Loucy (cell line): Measurements from ENCODE around the gene HSPG2.
"Not testable (repeated sequence)": the region's sequence is repeated elsewhere in the genome, so short reads cannot be mapped to it uniquely, and the experiment has no call there.

ENCODE experiments used
- EZH2phosphoT487 ChIP-seq: fragments of 200-600 bp; IDR thresholded peaks from 2 replicates; pipeline ENCODE4 v1.6.1; 2018; ENCODE audit warnings: antibody characterized with exemption, mild to moderate bottlenecking, moderate library complexity, borderline replicate concordance
- TF ChIP-seq, protein P1 (sequence below): fragments of 200-600 bp; sonication (generic); conservative IDR thresholded peaks from 2 replicates; pipeline ENCODE4 v1.5.1; 2014; ENCODE audit warnings: mild to moderate bottlenecking, antibody characterized with exemption, low read length

DNA sequence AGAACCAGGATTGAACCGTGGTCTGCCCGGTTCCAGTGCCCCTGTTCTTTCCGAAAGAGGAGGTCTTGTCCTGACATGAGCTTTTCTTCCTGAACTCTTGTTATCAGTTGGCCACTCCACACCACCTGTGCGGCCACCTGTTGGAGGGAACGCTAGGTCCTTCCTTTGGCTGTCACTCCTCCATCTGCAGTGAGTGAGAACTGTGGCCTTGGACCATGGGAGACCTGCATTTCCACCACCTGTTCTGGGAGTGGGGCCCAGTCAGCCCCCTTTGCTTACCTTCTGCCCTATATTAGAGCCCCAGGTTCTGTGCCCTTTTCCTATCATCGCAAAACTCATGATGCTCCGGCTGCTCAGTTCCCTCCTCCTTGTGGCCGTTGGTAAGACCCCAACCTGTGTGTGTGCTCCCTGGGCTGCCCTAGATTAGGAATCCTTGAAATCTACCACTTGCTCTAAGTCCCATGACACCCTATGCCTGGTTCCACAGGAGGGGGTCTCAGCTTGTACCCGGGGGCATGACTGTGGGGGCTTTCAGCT, 39.7 kb upstream of the HSPG2 start, which contains the start of gene CELA3B:
- TF ChIP-seq, protein P1, sequence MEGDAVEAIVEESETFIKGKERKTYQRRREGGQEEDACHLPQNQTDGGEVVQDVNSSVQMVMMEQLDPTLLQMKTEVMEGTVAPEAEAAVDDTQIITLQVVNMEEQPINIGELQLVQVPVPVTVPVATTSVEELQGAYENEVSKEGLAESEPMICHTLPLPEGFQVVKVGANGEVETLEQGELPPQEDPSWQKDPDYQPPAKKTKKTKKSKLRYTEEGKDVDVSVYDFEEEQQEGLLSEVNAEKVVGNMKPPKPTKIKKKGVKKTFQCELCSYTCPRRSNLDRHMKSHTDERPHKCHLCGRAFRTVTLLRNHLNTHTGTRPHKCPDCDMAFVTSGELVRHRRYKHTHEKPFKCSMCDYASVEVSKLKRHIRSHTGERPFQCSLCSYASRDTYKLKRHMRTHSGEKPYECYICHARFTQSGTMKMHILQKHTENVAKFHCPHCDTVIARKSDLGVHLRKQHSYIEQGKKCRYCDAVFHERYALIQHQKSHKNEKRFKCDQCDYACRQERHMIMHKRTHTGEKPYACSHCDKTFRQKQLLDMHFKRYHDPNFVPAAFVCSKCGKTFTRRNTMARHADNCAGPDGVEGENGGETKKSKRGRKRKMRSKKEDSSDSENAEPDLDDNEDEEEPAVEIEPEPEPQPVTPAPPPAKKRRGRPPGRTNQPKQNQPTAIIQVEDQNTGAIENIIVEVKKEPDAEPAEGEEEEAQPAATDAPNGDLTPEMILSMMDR: not testable (repeated sequence)
- not testable (repeated sequence) for TF ChIP-seq EZH2phosphoT487
